Neural progenitor cell (in vitro differentiated cells): ENCODE data around the gene LTA.

Experiments used
- CTCF ChIP-seq: fragments of 200-600 bp; sonication (generic); IDR thresholded peaks from 2 replicates; pipeline ENCODE4 v1.5.1; 2017; ENCODE audit warnings: antibody characterized with exemption, mild to moderate bottlenecking
- EZH2 ChIP-seq: fragments of 200-600 bp; sonication (generic); IDR thresholded peaks from 2 replicates; pipeline ENCODE4 v1.6.1; 2017; ENCODE audit warnings: antibody characterized with exemption, mild to moderate bottlenecking, moderate library complexity

- TF ChIP-seq EZH2 (no peak), CTCF (no peak)
Measured at GRCh38 chr6:31580438-31580740, 8.3 kb downstream of the LTA start.
